HepG2 (cell line): ENCODE measurements around the gene NSUN5. TPM values are rescaled to one million over a fixed set of nuclear protein-coding genes. Genes with fewer than 3 reads are reported as not detected.

Experiments
- ARNT2 ChIP-seq: sonication (generic); formaldehyde crosslinking; IDR thresholded peaks from 2 replicates; pipeline ENCODE4 v1.8.0; 2022; ENCODE audit warnings: mild to moderate bottlenecking, low read depth, missing genetic modification reagents, moderate library complexity
- HDAC1 ChIP-seq: sonication (generic); formaldehyde crosslinking; IDR thresholded peaks from 2 replicates; pipeline ENCODE4 v1.5.1; 2020; ENCODE audit warnings: mild to moderate bottlenecking, missing genetic modification reagents
- HIVEP1 ChIP-seq: sonication (generic); formaldehyde crosslinking; IDR thresholded peaks from 2 replicates; pipeline ENCODE4 v1.4.0; 2020; ENCODE audit warnings: mild to moderate bottlenecking, missing genetic modification reagents
- HNRNPLL ChIP-seq: fragments of 200-400 bp; formaldehyde crosslinking; IDR thresholded peaks from 2 replicates; pipeline ENCODE4 v1.6.1; 2017; ENCODE audit warnings: mild to moderate bottlenecking, low read depth, low read length; ENCODE audit not compliant: poor library complexity, severe bottlenecking
- MED1 ChIP-seq: sonication (generic); formaldehyde crosslinking; IDR thresholded peaks from 2 replicates; pipeline ENCODE4 v1.4.0; 2020; ENCODE audit warnings: missing genetic modification reagents
- SAFB2 ChIP-seq: sonication (generic); formaldehyde crosslinking; IDR thresholded peaks from 2 replicates; pipeline ENCODE4 v1.5.1; 2020; ENCODE audit warnings: missing genetic modification reagents, low read depth, mild to moderate bottlenecking, borderline replicate concordance
- SMC3 ChIP-seq: IDR thresholded peaks from 2 replicates; pipeline ENCODE4 v1.6.1; 2011; ENCODE audit warnings: low read length, improper control_type of control experiment
- UBTF ChIP-seq: sonication (generic); formaldehyde crosslinking; IDR thresholded peaks from 2 replicates; pipeline ENCODE4 v1.4.0; 2020; ENCODE audit warnings: mild to moderate bottlenecking, missing genetic modification reagents
- YEATS2 ChIP-seq: sonication (generic); formaldehyde crosslinking; IDR thresholded peaks from 2 replicates; pipeline ENCODE4 v1.4.0; 2020; ENCODE audit warnings: missing genetic modification reagents, borderline replicate concordance
- ZBTB33 ChIP-seq: sonication (generic); formaldehyde crosslinking; IDR thresholded peaks from 2 replicates; pipeline ENCODE4 v1.4.0; 2020; ENCODE audit warnings: missing genetic modification reagents
- ZBTB7B ChIP-seq: sonication (generic); formaldehyde crosslinking; IDR thresholded peaks from 2 replicates; pipeline ENCODE4 v1.4.0; 2020; ENCODE audit warnings: missing genetic modification reagents
- ZNF121 ChIP-seq: sonication (generic); formaldehyde crosslinking; IDR thresholded peaks from 2 replicates; pipeline ENCODE4 v1.5.0; 2020; ENCODE audit warnings: mild to moderate bottlenecking, missing genetic modification reagents
- ZNF160 ChIP-seq: sonication (generic); formaldehyde crosslinking; IDR thresholded peaks from 2 replicates; pipeline ENCODE4 v1.8.0; 2022; ENCODE audit warnings: mild to moderate bottlenecking, inconsistent platforms, missing genetic modification reagents
- ZNF687 ChIP-seq: sonication (generic); formaldehyde crosslinking; IDR thresholded peaks from 2 replicates; pipeline ENCODE4 v1.5.1; 2020; ENCODE audit warnings: mild to moderate bottlenecking, missing genetic modification reagents, moderate library complexity
- ZNF724P ChIP-seq: sonication (generic); formaldehyde crosslinking; IDR thresholded peaks from 2 replicates; pipeline ENCODE4 v1.8.0; 2022; ENCODE audit warnings: missing genetic modification reagents, borderline replicate concordance
- ZNF768 ChIP-seq: sonication (generic); formaldehyde crosslinking; IDR thresholded peaks from 2 replicates; pipeline ENCODE4 v1.4.0; 2020; ENCODE audit warnings: missing genetic modification reagents
- ZNF770 ChIP-seq: sonication (generic); formaldehyde crosslinking; IDR thresholded peaks from 2 replicates; pipeline ENCODE4 v1.5.0; 2020; ENCODE audit warnings: mild to moderate bottlenecking, missing genetic modification reagents
- polyA plus RNA-seq, 8 experiments: library from polyadenylated mRNA; depleted of rRNA in 3 of 8; stranded (reverse) in 7 of 8; unstranded in 1 of 8; fragments of >200 nt; fragmentation: Illumina TruSeq in 4 of 8; extraction: Trizol in 4 of 8; gene quantifications; 2 replicates each; pipeline versions ENCODE4 v1.2.1 to v1.2.3, GENCODE V29; 2011 to 2016; ENCODE audit warnings: low read depth in 4 of 8, missing spikeins in 1 of 8, mixed read lengths in 1 of 8; ENCODE audit not compliant: insufficient read depth in 1 of 8
- total RNA-seq, 5 experiments: library from RNA; depleted of rRNA; stranded (reverse); fragments of >200 nt; fragmentation: Illumina TruSeq; extraction: Trizol; gene quantifications; 2 replicates each; pipeline ENCODE4 v1.2.3, GENCODE V29; 2016; ENCODE audit warnings: low read depth in 1 of 5

The NSUN5 gene
- total and polyA plus RNA-seq, 2 of the 13 experiments (the other 11 are each of a cell fraction or from before 2014, with no cell fraction given) = 19.9 to 35.8 TPM

GRCh38 chr7:73324081-73324845, 15.6 kb upstream of the NSUN5 start (continued):
- TF ChIP-seq HDAC1 (CRISPR knock-in tag) (peak; percentile 47; the same call in 1 of the 2 replicates), ZNF121 (CRISPR knock-in tag) (peak; percentile 95), ZBTB7B (CRISPR knock-in tag) (peak; percentile 60; the same call in 1 of the 2 replicates), ZNF687 (CRISPR knock-in tag) (peak; percentile 83), UBTF (CRISPR knock-in tag) (peak; percentile 64), ZNF768 (CRISPR knock-in tag) (0 out of 2 replicates have a peak, but pooled peaks have one; percentile 32), ZNF160 (CRISPR knock-in tag) (peak; percentile 63; the same call in 1 of the 2 replicates), SMC3 (peak; percentile 52; the same call in 1 of the 2 replicates), SAFB2 (0 out of 2 replicates have a peak, but pooled peaks have one; percentile 45), HIVEP1 (0 out of 2 replicates have a peak, but pooled peaks have one; percentile 22), ARNT2 (CRISPR knock-in tag) (peak; percentile 39; the same call in 1 of the 2 replicates), ZNF770 (CRISPR knock-in tag) (peak; percentile 68; the same call in 1 of the 2 replicates), ZNF724P (0 out of 2 replicates have a peak, but pooled peaks have one; percentile 67), HNRNPLL (peak; percentile 30), MED1 (CRISPR knock-in tag) (0 out of 2 replicates have a peak, but pooled peaks have one; percentile 21), YEATS2 (CRISPR knock-in tag) (0 out of 2 replicates have a peak, but pooled peaks have one; percentile 23), ZBTB33 (CRISPR knock-in tag) (0 out of 2 replicates have a peak, but pooled peaks have one; percentile 10)
